SK-N-SH (cell line): ENCODE measurements around the gene ABCC3. TPM values are rescaled to one million over a fixed set of nuclear protein-coding genes. Genes with fewer than 3 reads are reported as not detected.

Source experiments
- CTCF ChIA-PET: fragments of 300-600, 350-600 bp; formaldehyde crosslinking; extraction: SDS; loops from one replicate; lab custom pipeline; 2021; lab: Yijun Ruan, JAX
- POLR2A ChIA-PET: fragments of 350-600 bp; sonication (Branson Sonifier 250); formaldehyde crosslinking; extraction: SDS; loops from one replicate; lab custom pipeline; 2020; ENCODE audit warnings: antibody characterized with exemption, inconsistent platforms; lab: Yijun Ruan, JAX
- DNase-seq: peaks from one replicate; pipeline ENCODE4 v3.0.0; 2012
- H2AFZ ChIP-seq: fragments of 200-600 bp; sonication (generic); 2 replicates; pipeline ENCODE4 v1.8.1; 2016; ENCODE audit warnings: antibody characterized with exemption, mild to moderate bottlenecking, low read depth
- H3F3A ChIP-seq: fragments of 200-600 bp; sonication (generic); replicated peaks from 2 replicates; pipeline ENCODE3; 2016; ENCODE audit warnings: antibody characterized with exemption, mild to moderate bottlenecking; ENCODE audit not compliant: insufficient read depth
- H3K27ac ChIP-seq, 2 experiments: fragments of 200-500 bp in 1 of 2; fragments of 200-600 bp in 1 of 2; sonication (Bioruptor generic) in 1 of 2; sonication (generic), shearing (Covaris generic) in 1 of 2; 2 replicates each; pipeline versions ENCODE4 v1.5.1 to v1.6.1; 2014 to 2016; ENCODE audit warnings: low read depth in 2 of 2, inconsistent platforms in 1 of 2, low read length in 1 of 2, mild to moderate bottlenecking in 1 of 2, mixed read lengths in 1 of 2
- H3K27me3 ChIP-seq: fragments of 200-600 bp; sonication (generic), shearing (Covaris generic); 2 replicates; pipeline ENCODE4 v1.6.1; 2016; ENCODE audit warnings: mixed run types; ENCODE audit not compliant: insufficient read depth
- H3K36me3 ChIP-seq, 2 experiments: fragments of 200-500 bp in 1 of 2; fragments of 200-600 bp in 1 of 2; sonication (Bioruptor generic) in 1 of 2; sonication (generic) in 1 of 2; replicated peaks in 1 of 2; 2 replicates each; pipeline versions ENCODE3 to v1.5.1; 2014 to 2016; ENCODE audit warnings: low read length in 1 of 2, mild to moderate bottlenecking in 1 of 2; ENCODE audit not compliant: insufficient read depth in 2 of 2, control insufficient read depth in 1 of 2
- H3K4me1 ChIP-seq, 2 experiments: fragments of 200-500 bp in 1 of 2; fragments of 200-600 bp in 1 of 2; sonication (Bioruptor generic) in 1 of 2; sonication (generic), shearing (Covaris generic) in 1 of 2; 2 replicates each; pipeline versions ENCODE4 v1.5.1 to v1.6.1; 2014 to 2016; ENCODE audit warnings: low read depth in 1 of 2, low read length in 1 of 2, mixed run types in 1 of 2; ENCODE audit not compliant: insufficient read depth in 2 of 2, control insufficient read depth in 1 of 2
- H3K4me2 ChIP-seq: fragments of 200-600 bp; sonication (generic), shearing (Covaris generic); 2 replicates; pipeline ENCODE4 v1.6.1; 2017; ENCODE audit warnings: mixed run types
- H3K4me3 ChIP-seq, 2 experiments: fragments of 200-500 bp in 1 of 2; fragments of 200-600 bp in 1 of 2; sonication (Bioruptor generic) in 1 of 2; sonication (generic), shearing (Covaris generic) in 1 of 2; 2 replicates each; pipeline versions ENCODE4 v1.5.1 to v1.8.1; 2014 to 2016; ENCODE audit warnings: low read depth in 2 of 2, inconsistent platforms in 1 of 2, low read length in 1 of 2, mild to moderate bottlenecking in 1 of 2, mixed read lengths in 1 of 2, moderate library complexity in 1 of 2
- H3K79me2 ChIP-seq: fragments of 200-600 bp; sonication (generic); 2 replicates; pipeline ENCODE4 v1.8.1; 2017; ENCODE audit warnings: mild to moderate bottlenecking; ENCODE audit not compliant: insufficient read depth
- H3K9ac ChIP-seq: fragments of 200-600 bp; sonication (generic); 2 replicates; pipeline ENCODE4 v1.6.1; 2017; ENCODE audit warnings: mixed run types
- H3K9me2 ChIP-seq: fragments of 200-600 bp; sonication (generic); 2 replicates; pipeline ENCODE4 v1.6.1; 2017; ENCODE audit warnings: mixed run types
- H3K9me3 ChIP-seq: fragments of 200-600 bp; sonication (generic); 2 replicates; pipeline ENCODE4 v1.6.1; 2017; ENCODE audit warnings: mixed run types, mild to moderate bottlenecking, moderate library complexity
- H4K20me1 ChIP-seq: fragments of 200-600 bp; sonication (generic); 2 replicates; pipeline ENCODE4 v1.6.1; 2017; ENCODE audit warnings: mild to moderate bottlenecking, mixed run types; ENCODE audit not compliant: insufficient read depth
- CHD2 ChIP-seq: fragments of 150-350 bp; IDR thresholded peaks from 2 replicates; pipeline ENCODE4 v1.6.1; 2018; ENCODE audit warnings: low read length; ENCODE audit not compliant: partially characterized antibody
- EP300 ChIP-seq, 2 experiments: IDR thresholded peaks; 2 replicates each; pipeline versions ENCODE4 v1.4.0 to v1.6.1; 2012; ENCODE audit warnings: borderline replicate concordance in 1 of 2, low read depth in 1 of 2, low read length in 1 of 2
- FOXJ3 ChIP-seq: sonication (generic); formaldehyde crosslinking; IDR thresholded peaks from 2 replicates; pipeline ENCODE4 v1.5.1; 2020; ENCODE audit warnings: mild to moderate bottlenecking, missing genetic modification reagents
- FOXM1 ChIP-seq: IDR thresholded peaks from 2 replicates; pipeline ENCODE4 v1.4.0; 2012; ENCODE audit warnings: low read depth, mild to moderate bottlenecking
- GABPA ChIP-seq: IDR thresholded peaks from 2 replicates; pipeline ENCODE4 v1.4.0; 2012; ENCODE audit warnings: low read depth, mild to moderate bottlenecking
- IRF3 ChIP-seq: fragments of 150-350 bp; IDR thresholded peaks from 2 replicates; pipeline ENCODE4 v1.6.1; 2016; ENCODE audit warnings: mild to moderate bottlenecking, low read depth, low read length
- JUND ChIP-seq: IDR thresholded peaks from 2 replicates; pipeline ENCODE4 v1.4.0; 2012
- MXI1 ChIP-seq: IDR thresholded peaks from 2 replicates; pipeline ENCODE4 v1.6.1; 2012; ENCODE audit warnings: mild to moderate bottlenecking, low read depth, low read length, improper control_type of control experiment
- PBX3 ChIP-seq: IDR thresholded peaks from 2 replicates; pipeline ENCODE4; 2012
- RAD21 ChIP-seq: IDR thresholded peaks from 2 replicates; pipeline ENCODE4 v1.6.1; 2012; ENCODE audit warnings: mild to moderate bottlenecking, low read length
- RFX5 ChIP-seq: IDR thresholded peaks from 2 replicates; pipeline ENCODE4 v1.6.1; 2012; ENCODE audit warnings: mild to moderate bottlenecking, improper control_type of control experiment, low read length
- SIN3A ChIP-seq: IDR thresholded peaks from 2 replicates; pipeline ENCODE4 v1.6.1; 2012; ENCODE audit warnings: low read depth, mild to moderate bottlenecking, low read length, moderate library complexity, borderline replicate concordance
- TAF1 ChIP-seq: IDR thresholded peaks from 2 replicates; pipeline ENCODE4 v1.6.1; 2012; ENCODE audit warnings: low read depth, mild to moderate bottlenecking, low read length, moderate library complexity, borderline replicate concordance
- TEAD4 ChIP-seq: IDR thresholded peaks from 2 replicates; pipeline ENCODE4 v1.4.0; 2012; ENCODE audit warnings: mild to moderate bottlenecking, borderline replicate concordance; ENCODE audit not compliant: insufficient read depth
- YY1 ChIP-seq: IDR thresholded peaks from 2 replicates; pipeline ENCODE4 v1.4.0; 2012; ENCODE audit warnings: low read depth, mild to moderate bottlenecking
- WGBS: methylation state at CpG from one replicate; pipeline ENCODE4 v1.1.6; 2017; ENCODE audit warnings: low lambda C conversion rate; 5-methylcytosine and 5-hydroxymethylcytosine counted together
- polyA plus RNA-seq, 3 experiments: library from polyadenylated mRNA; depleted of rRNA; stranded (reverse); fragments of >200 nt; gene quantifications; 2 replicates each; pipeline ENCODE4 v1.2.3, GENCODE V29; 2012
- TF ChIP-seq, protein P1 (sequence below): IDR thresholded peaks from 2 replicates; pipeline ENCODE4 v1.4.0; 2012; ENCODE audit warnings: low read depth
- TF ChIP-seq, protein P2 (sequence below): IDR thresholded peaks from 2 replicates; pipeline ENCODE4 v1.4.0; 2012; ENCODE audit warnings: low read depth, borderline replicate concordance
- TF ChIP-seq, protein P3 (sequence below): IDR thresholded peaks from 2 replicates; pipeline ENCODE4 v1.6.1; 2012; ENCODE audit warnings: mild to moderate bottlenecking, low read depth, low read length, moderate library complexity

The ABCC3 gene
- polyA plus RNA-seq, 1 of the 3 experiments (the other 2 are of a cell fraction), result 185 TPM

DNA sequence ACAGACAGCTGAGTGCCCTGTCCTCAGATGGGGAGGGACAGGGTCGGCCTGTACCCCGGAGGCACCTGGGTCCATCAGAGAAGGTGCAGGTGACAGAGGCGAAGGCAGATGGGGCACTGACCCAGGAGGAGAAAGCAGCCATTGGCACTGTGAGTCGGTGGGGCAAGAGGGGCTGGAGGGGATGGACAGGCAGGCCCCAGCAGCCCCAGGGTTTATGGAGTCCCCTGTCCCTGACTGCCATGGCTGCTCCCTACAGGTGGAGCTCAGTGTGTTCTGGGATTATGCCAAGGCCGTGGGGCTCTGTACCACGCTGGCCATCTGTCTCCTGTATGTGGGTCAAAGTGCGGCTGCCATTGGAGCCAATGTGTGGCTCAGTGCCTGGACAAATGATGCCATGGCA is 40.9 kb downstream of the ABCC3 start:
- Histone ChIP-seq H3K4me2 (no peak overlapping the region), H3K9me3 (no peaks in the 10 kb centered on the region), H3K27me3 (no peaks in the 10 kb centered on the region), H3K27ac (no peak overlapping the region), H3K4me3 (no peak overlapping the region), H3K9ac (no peak overlapping the region)
- CTCF ChIA-PET, result interaction anchor here (1.0 to 13.1 kb wide), 6 partner anchors 8 to 143 kb away, joined by 3 to 130 read pairs (median 4); partner anchors contain the start of gene EPN3
- 92% methylated on average over 7 of the region's 7 CpGs for WGBS
- no peak for TF ChIP-seq YY1
- TF ChIP-seq RAD21, result no peak
- TF ChIP-seq SIN3A, result no peak
- TF ChIP-seq, protein P1, sequence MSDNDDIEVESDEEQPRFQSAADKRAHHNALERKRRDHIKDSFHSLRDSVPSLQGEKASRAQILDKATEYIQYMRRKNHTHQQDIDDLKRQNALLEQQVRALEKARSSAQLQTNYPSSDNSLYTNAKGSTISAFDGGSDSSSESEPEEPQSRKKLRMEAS, result no peak
- TF ChIP-seq TAF1, result no peak
- TF ChIP-seq FOXJ3, result no peak
- TF ChIP-seq PBX3, result no peak
- no peak for TF ChIP-seq JUND
- TF ChIP-seq FOXM1, result no peak
- no peak for TF ChIP-seq CHD2
- no peak for TF ChIP-seq TEAD4
- TF ChIP-seq RFX5, result no peak
- TF ChIP-seq, all 33 proteins: peak for 0
- Histone ChIP-seq H2AFZ (no peak overlapping the region), H4K20me1 (no peaks in the 10 kb centered on the region), H3K79me2 (no peaks in the 10 kb centered on the region), H3K9me2 (no peaks in the 10 kb centered on the region), H3K36me3 (peaks cover 27 to 32% of the 10 kb centered on the region in 2 experiments), H3F3A (peaks cover 12% of the 10 kb centered on the region), H3K4me1 (peaks cover 10 to 13% of the 10 kb centered on the region in 2 experiments; a peak in 2 of 4 replicates)
- POLR2A ChIA-PET, result no interaction called here
- DNase-seq, result no peak

GRCh38 chr17:50676065-50676975 is 41.6 kb downstream of the ABCC3 start:
- CTCF ChIA-PET, result interaction anchor here (1.0 to 13.1 kb wide), 6 partner anchors 8 to 126 kb away, joined by 3 to 130 read pairs (median 4); no protein-coding TSS in a partner anchor
- POLR2A ChIA-PET, result no interaction called here
- 95% methylated on average over 24 of the region's 24 CpGs for WGBS

More at GRCh38 chr17:50676065-50676975, 41.6 kb downstream of the ABCC3 start:
- Histone ChIP-seq H3K4me1 (peaks cover 9 to 12% of the 10 kb centered on the region in 2 experiments; a peak in 2 of 4 replicates), H3K79me2 (no peaks in the 10 kb centered on the region), H2AFZ (no peak overlapping the region), H4K20me1 (no peaks in the 10 kb centered on the region), H3K36me3 (peaks cover 27 to 32% of the 10 kb centered on the region in 2 experiments), H3K9me3 (no peaks in the 10 kb centered on the region), H3K4me3 (no peak overlapping the region), H3K4me2 (no peak overlapping the region), H3K9me2 (no peaks in the 10 kb centered on the region), H3K9ac (no peak overlapping the region), H3K27ac (no peak overlapping the region), H3F3A (peaks cover 6% of the 10 kb centered on the region), H3K27me3 (no peaks in the 10 kb centered on the region)
- no peak for TF ChIP-seq IRF3
- no peak for TF ChIP-seq SIN3A
- no peak for TF ChIP-seq FOXM1
- TF ChIP-seq EP300 (IDR thresholded peaks at IDR 0.05; ENCODE audit: borderline replicate concordance in 1 of 2, low read depth in 1 of 2, low read length in 1 of 2), result no peak
- TF ChIP-seq, protein P2, sequence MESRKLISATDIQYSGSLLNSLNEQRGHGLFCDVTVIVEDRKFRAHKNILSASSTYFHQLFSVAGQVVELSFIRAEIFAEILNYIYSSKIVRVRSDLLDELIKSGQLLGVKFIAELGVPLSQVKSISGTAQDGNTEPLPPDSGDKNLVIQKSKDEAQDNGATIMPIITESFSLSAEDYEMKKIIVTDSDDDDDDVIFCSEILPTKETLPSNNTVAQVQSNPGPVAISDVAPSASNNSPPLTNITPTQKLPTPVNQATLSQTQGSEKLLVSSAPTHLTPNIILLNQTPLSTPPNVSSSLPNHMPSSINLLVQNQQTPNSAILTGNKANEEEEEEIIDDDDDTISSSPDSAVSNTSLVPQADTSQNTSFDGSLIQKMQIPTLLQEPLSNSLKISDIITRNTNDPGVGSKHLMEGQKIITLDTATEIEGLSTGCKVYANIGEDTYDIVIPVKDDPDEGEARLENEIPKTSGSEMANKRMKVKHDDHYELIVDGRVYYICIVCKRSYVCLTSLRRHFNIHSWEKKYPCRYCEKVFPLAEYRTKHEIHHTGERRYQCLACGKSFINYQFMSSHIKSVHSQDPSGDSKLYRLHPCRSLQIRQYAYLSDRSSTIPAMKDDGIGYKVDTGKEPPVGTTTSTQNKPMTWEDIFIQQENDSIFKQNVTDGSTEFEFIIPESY, result no peak
- no peak for TF ChIP-seq RAD21
- TF ChIP-seq GABPA, result no peak
- no peak for TF ChIP-seq FOXJ3
- TF ChIP-seq, protein P3, sequence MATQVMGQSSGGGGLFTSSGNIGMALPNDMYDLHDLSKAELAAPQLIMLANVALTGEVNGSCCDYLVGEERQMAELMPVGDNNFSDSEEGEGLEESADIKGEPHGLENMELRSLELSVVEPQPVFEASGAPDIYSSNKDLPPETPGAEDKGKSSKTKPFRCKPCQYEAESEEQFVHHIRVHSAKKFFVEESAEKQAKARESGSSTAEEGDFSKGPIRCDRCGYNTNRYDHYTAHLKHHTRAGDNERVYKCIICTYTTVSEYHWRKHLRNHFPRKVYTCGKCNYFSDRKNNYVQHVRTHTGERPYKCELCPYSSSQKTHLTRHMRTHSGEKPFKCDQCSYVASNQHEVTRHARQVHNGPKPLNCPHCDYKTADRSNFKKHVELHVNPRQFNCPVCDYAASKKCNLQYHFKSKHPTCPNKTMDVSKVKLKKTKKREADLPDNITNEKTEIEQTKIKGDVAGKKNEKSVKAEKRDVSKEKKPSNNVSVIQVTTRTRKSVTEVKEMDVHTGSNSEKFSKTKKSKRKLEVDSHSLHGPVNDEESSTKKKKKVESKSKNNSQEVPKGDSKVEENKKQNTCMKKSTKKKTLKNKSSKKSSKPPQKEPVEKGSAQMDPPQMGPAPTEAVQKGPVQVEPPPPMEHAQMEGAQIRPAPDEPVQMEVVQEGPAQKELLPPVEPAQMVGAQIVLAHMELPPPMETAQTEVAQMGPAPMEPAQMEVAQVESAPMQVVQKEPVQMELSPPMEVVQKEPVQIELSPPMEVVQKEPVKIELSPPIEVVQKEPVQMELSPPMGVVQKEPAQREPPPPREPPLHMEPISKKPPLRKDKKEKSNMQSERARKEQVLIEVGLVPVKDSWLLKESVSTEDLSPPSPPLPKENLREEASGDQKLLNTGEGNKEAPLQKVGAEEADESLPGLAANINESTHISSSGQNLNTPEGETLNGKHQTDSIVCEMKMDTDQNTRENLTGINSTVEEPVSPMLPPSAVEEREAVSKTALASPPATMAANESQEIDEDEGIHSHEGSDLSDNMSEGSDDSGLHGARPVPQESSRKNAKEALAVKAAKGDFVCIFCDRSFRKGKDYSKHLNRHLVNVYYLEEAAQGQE, result no peak
- TF ChIP-seq YY1, result no peak
- no peak for TF ChIP-seq MXI1
- DNase-seq, result no peak
